A673 (cell line): ENCODE measurements around the gene KYNU.

Source experiments
- EZH2 ChIP-seq: fragments of 200-600 bp; sonication (generic); IDR thresholded peaks from 2 replicates; pipeline ENCODE4 v1.6.1; 2017; ENCODE audit warnings: borderline replicate concordance, low read depth, mild to moderate bottlenecking, mixed read lengths, antibody characterized with exemption, low read length; ENCODE audit not compliant: poor library complexity, severe bottlenecking
- TF ChIP-seq, protein P1 (sequence below): fragments of 300-800, 200-600 bp; sonication (generic); conservative IDR thresholded peaks from 2 replicates; pipeline ENCODE4 v1.5.1; 2017; ENCODE audit warnings: low read depth, mild to moderate bottlenecking, antibody characterized with exemption, low read length, moderate library complexity, mixed read lengths

DNA sequence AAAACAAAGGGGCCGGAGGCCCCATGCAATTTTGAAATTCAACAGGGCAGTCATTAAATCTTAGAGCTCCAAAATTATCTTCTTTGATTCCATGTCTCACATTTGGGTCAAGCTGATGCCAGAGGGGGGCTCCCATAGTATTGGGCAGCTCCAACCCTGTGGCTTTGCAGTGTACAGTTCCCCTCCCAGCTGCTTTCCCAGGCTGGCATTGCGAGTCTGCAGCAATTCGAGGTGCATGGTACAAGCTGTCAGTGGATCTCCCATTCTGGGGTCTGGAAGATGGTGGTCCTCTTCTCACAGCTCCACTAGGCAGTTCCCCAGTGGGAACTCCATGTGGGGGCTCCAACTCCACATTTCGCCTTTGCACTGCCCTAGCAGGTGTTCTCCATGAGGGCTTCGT, 179.1 kb downstream of the KYNU start:
- TF ChIP-seq, protein P1, sequence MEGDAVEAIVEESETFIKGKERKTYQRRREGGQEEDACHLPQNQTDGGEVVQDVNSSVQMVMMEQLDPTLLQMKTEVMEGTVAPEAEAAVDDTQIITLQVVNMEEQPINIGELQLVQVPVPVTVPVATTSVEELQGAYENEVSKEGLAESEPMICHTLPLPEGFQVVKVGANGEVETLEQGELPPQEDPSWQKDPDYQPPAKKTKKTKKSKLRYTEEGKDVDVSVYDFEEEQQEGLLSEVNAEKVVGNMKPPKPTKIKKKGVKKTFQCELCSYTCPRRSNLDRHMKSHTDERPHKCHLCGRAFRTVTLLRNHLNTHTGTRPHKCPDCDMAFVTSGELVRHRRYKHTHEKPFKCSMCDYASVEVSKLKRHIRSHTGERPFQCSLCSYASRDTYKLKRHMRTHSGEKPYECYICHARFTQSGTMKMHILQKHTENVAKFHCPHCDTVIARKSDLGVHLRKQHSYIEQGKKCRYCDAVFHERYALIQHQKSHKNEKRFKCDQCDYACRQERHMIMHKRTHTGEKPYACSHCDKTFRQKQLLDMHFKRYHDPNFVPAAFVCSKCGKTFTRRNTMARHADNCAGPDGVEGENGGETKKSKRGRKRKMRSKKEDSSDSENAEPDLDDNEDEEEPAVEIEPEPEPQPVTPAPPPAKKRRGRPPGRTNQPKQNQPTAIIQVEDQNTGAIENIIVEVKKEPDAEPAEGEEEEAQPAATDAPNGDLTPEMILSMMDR, result no peak
- TF ChIP-seq EZH2, result no peak
